ENCODE results near the gene COX10.

- TF ChIP-seq CTCF (IDR thresholded peaks at IDR 0.05): no peak
- no peak for TF ChIP-seq EP300 (IDR thresholded peaks at IDR 0.05)
- no peak for TF ChIP-seq POLR2A (IDR thresholded peaks at IDR 0.05)
Observed at GRCh38 chr17:14225254-14225980, 156.1 kb downstream of the COX10 start.

Measured in tibial nerve (tissue), 4 donors.